Sigmoid colon (tissue), 7 donors: ENCODE results near the gene CTIF. TPM values are rescaled to one million over a fixed set of nuclear protein-coding genes. Genes with fewer than 3 reads are reported as not detected.

Experiments
- DNase-seq: peaks from one replicate; pipeline ENCODE4 v3.0.0-alpha.2; 2019
- H3K27ac ChIP-seq, 4 donors: fragments of 200-600 bp; sonication (generic); one replicate each; pipeline ENCODE4 v1.5.1; 2016 to 2019; ENCODE audit warnings: mild to moderate bottlenecking in 1 of 4
- H3K27me3 ChIP-seq, 3 donors: fragments of 200-600 bp; sonication (generic); one replicate each; pipeline ENCODE4 v1.5.1; 2019; ENCODE audit warnings: mild to moderate bottlenecking in 1 of 3
- H3K36me3 ChIP-seq, 4 donors: fragments of 200-600 bp; sonication (generic); one replicate each; pipeline ENCODE4 v1.5.1; 2016 to 2019
- H3K4me1 ChIP-seq, 4 donors: fragments of 200-600 bp; sonication (generic); one replicate each; pipeline ENCODE4 v1.5.1; 2017 to 2019
- H3K4me3 ChIP-seq, 4 donors: fragments of 200-600 bp; sonication (generic); one replicate each; pipeline ENCODE4 v1.5.1; 2017 to 2019; ENCODE audit warnings: mild to moderate bottlenecking in 2 of 4, moderate library complexity in 1 of 4
- H3K9me3 ChIP-seq, 4 donors: fragments of 200-600 bp in 3 of 4; sonication (generic) in 3 of 4; one replicate each; pipeline versions ENCODE4 v1.5.1 to v1.6.1; 2013 to 2019
- CTCF ChIP-seq, 4 experiments: fragments of 450-650 bp in 3 of 4; fragments of 200-600 bp in 1 of 4; IDR thresholded peaks; one replicate each; pipeline ENCODE4 v1.5.1; 2016 to 2019; ENCODE audit warnings: antibody characterized with exemption in 4 of 4, mild to moderate bottlenecking in 3 of 4, moderate library complexity in 2 of 4
- EP300 ChIP-seq, 4 donors: sonication (generic); formaldehyde crosslinking; IDR thresholded peaks; one replicate each; pipeline ENCODE4 v1.6.1; 2017; ENCODE audit warnings: antibody characterized with exemption in 4 of 4
- POLR2A ChIP-seq, 2 donors: fragments of 450-650 bp; IDR thresholded peaks; one replicate each; pipeline ENCODE4 v1.6.1; 2016; ENCODE audit warnings: antibody characterized with exemption in 2 of 2, mild to moderate bottlenecking in 2 of 2, moderate library complexity in 2 of 2
- POLR2AphosphoS5 ChIP-seq, 4 donors: sonication (generic); formaldehyde crosslinking; IDR thresholded peaks; one replicate each; pipeline ENCODE4 v1.6.1; 2017; ENCODE audit warnings: antibody characterized with exemption in 4 of 4
- WGBS, 2 donors: extraction: QIAGEN DNeasy Blood & Tissue Kit; methylation state at CpG; one replicate each; pipeline ENCODE4 v1.1.7; 2013; 5-methylcytosine and 5-hydroxymethylcytosine counted together
- intact Hi-C: fragments of 100-400 bp; cut with DNase I; formaldehyde crosslinking; loops from one replicate; pipeline ENCODE4 v1.15.1; 2023
- polyA plus RNA-seq, 3 donors: library from polyadenylated mRNA; stranded (reverse); fragments of 200-250 nt; gene quantifications; one replicate each; pipeline ENCODE4 v1.2.3, GENCODE V29; 2013
- total RNA-seq, 4 donors: library from RNA; depleted of rRNA; stranded (reverse); fragments of >200 nt; gene quantifications; one replicate each; pipeline ENCODE4 v1.1.0, GENCODE V29; 2016
- donor health status: healthy with polysubstance abuse.
- donor health status: Bipolar disorder and iron deficiency.
- donor health status: healthy.

Gene CTIF
- total RNA-seq (10 to 100 TPM; 22.5 to 65.9 (median 40.4) TPM), polyA plus RNA-seq (10 to 100 TPM in 1 of 3 donors, 1 to 10 TPM in 2; 3.6 to 12.5 (median 3.9) TPM)

DNA sequence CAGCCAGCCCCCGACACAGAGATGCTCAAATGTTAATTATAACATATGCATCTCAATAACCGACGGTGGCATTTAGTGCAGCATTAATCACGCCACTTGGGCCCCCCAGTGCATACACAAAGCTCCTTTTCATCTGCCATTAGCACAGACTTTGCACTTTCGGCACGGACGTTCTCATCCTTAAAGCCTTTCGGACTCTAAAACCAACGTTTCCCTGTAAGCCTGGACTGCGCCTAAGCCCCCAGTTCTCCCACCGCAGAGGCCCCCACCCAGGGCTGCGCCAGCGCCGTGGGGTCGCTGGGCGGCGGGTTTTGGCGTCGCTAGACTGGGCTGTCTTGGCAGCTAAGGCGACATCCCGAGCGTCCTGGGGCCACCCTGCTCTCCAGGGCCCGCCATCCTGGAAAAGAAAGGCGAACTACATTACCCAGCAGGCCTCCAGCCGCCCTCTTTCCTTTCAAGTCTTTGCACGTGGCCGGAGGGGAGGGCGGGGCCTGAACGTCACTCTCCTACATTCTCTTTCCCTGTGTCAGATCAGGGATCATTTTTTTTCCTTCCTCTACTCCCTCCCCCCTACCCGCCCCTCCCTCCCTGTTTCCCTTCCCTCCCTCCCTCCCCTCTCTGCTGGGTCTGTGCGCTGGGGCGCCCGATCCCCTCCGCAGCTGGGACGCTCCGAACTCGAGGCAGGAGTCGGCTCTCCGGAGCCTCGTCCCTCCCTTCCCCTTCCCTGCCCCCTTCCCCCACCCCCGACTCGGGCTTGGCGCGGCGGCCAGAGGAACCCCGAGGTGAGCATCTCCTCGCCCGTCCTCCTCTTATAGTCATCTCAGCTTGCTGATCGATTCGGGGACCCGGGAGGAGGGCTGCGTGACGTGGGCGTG lies at the start of gene CTIF:
Gene CTIF (plus strand): TSS at position 501 of the 875 bp plus-strand sequence. CDS start 80,535 bp downstream, outside the sequence.
- peak within 1 kb of the TSS; percentile 92 to 98 (median 96) for H3K27ac ChIP-seq
- TF ChIP-seq EP300 (IDR thresholded peaks at IDR 0.05), result no peak
- TF ChIP-seq CTCF (IDR thresholded peaks at IDR 0.05), result no peak
- TF ChIP-seq POLR2A (IDR thresholded peaks at IDR 0.05), result peak; percentile 40 to 65
- peak; percentile 56 to 91 (median 80) for TF ChIP-seq POLR2AphosphoS5 (IDR thresholded peaks at IDR 0.05)
- H3K36me3 ChIP-seq, result no peaks in the 10 kb centered on the region
- peak; percentile 99 for DNase-seq
- WGBS, 2 donors, result 4 to 6% methylated on average over 54 of the region's 54 CpGs
- H3K4me1 ChIP-seq, result peaks cover 0 to 31% (median 30%) of the 10 kb centered on the region in 4 donors
- H3K4me3 ChIP-seq, result peak within 1 kb of the TSS; percentile 63 to 88 (median 69)
- intact Hi-C loops, result loop anchor here (5.0 to 10.0 kb wide), 5 partner anchors 74 to 949 kb away; partner anchors contain the start of genes C18orf32 and SMAD2
- no peaks in the 10 kb centered on the region for H3K9me3 ChIP-seq
- H3K27me3 ChIP-seq, result no peaks in the 10 kb centered on the region

- TF ChIP-seq CTCF (IDR thresholded peaks at IDR 0.05) (no peak), POLR2AphosphoS5 (IDR thresholded peaks at IDR 0.05) (no peak), EP300 (IDR thresholded peaks at IDR 0.05) (no peak), POLR2A (IDR thresholded peaks at IDR 0.05) (no peak)
- peaks cover 0 to 61% (median 27%) of the 10 kb centered on the region in 4 donors for H3K4me1 ChIP-seq
- 82 to 87% methylated on average over 2 of the region's 2 CpGs for WGBS, 2 donors
- peak overlapping the region in 2 of 4 donors; percentile 57 to 60 for H3K27ac ChIP-seq
- H3K36me3 ChIP-seq, result no peaks in the 10 kb centered on the region
- DNase-seq, result no peak
- H3K9me3 ChIP-seq, result no peaks in the 10 kb centered on the region
- H3K4me3 ChIP-seq, result no peak overlapping the region
- no peaks in the 10 kb centered on the region for H3K27me3 ChIP-seq
- intact Hi-C loops, result no loop called here
Measured at GRCh38 chr18:48490641-48491293, 48.1 kb upstream of the CTIF start.

DNA sequence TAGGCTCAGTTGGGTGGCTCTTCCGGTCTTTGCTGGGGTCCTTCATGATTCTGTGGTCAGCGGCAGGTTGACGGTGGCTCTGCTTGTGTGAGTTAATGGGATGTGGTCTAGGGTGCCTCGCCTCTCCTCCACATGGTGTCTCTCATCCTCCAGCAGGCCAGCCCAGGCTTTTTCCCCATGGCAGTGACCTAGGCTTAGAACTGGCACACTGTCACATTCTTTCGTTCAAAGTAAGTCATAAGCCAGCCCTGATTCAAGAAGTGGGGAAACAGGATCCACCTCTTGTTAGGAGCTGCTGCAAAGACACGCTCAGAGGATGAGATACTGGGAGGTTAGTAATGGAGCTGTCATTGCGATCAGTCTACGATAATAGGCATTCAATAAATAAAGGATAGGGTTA lies 46.0 kb upstream of the CTIF start:
- Histone ChIP-seq H3K27me3 (no peaks in the 10 kb centered on the region), H3K4me1 (peaks cover 0 to 53% (median 27%) of the 10 kb centered on the region in 4 donors), H3K9me3 (no peaks in the 10 kb centered on the region), H3K36me3 (no peaks in the 10 kb centered on the region), H3K27ac (peak overlapping the region in 2 of 4 donors; percentile 70 to 76), H3K4me3 (no peak overlapping the region)
- no peak for TF ChIP-seq CTCF (IDR thresholded peaks at IDR 0.05)
- no peak for TF ChIP-seq POLR2A (IDR thresholded peaks at IDR 0.05)
- no peak for TF ChIP-seq EP300 (IDR thresholded peaks at IDR 0.05)
- no peak for TF ChIP-seq POLR2AphosphoS5 (IDR thresholded peaks at IDR 0.05)
- intact Hi-C loops, result no loop called here
- no peak for DNase-seq
- whole genome bisulfite sequencing, 2 donors, result 94% methylated on average over 8 of the region's 8 CpGs

GRCh38 chr18:48493434-48494230 lies 45.2 kb upstream of the CTIF start:
- WGBS, 2 donors, result 23 to 40% methylated on average over 2 of the region's 2 CpGs
- no peak for DNase-seq
- Histone ChIP-seq H3K27me3 (no peaks in the 10 kb centered on the region), H3K36me3 (no peaks in the 10 kb centered on the region), H3K4me3 (no peak overlapping the region), H3K9me3 (no peaks in the 10 kb centered on the region), H3K4me1 (peaks cover 0 to 46% (median 22%) of the 10 kb centered on the region in 4 donors), H3K27ac (peak overlapping the region in 3 of 4 donors; percentile 3 to 76 (median 70))
- TF ChIP-seq POLR2AphosphoS5 (IDR thresholded peaks at IDR 0.05) (peak in 3 of 4 donors; percentile 42 to 78 (median 61)), EP300 (IDR thresholded peaks at IDR 0.05) (peak in 2 of 4 donors; percentile 46 to 71), CTCF (IDR thresholded peaks at IDR 0.05) (no peak), POLR2A (IDR thresholded peaks at IDR 0.05) (no peak)
- intact Hi-C loops, result no loop called here
